ENCODE results near the gene ATP5IF1. TPM values are rescaled to one million over a fixed set of nuclear protein-coding genes. Genes with fewer than 3 reads are reported as not detected.

ATP5IF1 gene
- total and polyA plus RNA-seq, 10 of the 15 experiments (the other 5 are each of a cell fraction or from before 2014, with no cell fraction given): 253 to 1,210 (median 418) TPM

- H3K9ac ChIP-seq (ENCODE audit: control insufficient read depth, insufficient read depth, low read length): no peak overlapping the region
- ChIA-PET POLR2A (interaction anchor here (0.6 to 6.5 kb wide), 5 partner anchors 7 to 403 kb away, joined by 3 to 51 read pairs (median 4); no protein-coding TSS in a partner anchor), RAD21 (ENCODE audit: unreplicated experiment) (interaction anchor here (1.7 kb wide), 1 partner anchor 346 kb away, joined by 6 read pairs; no protein-coding TSS in a partner anchor), SMC1A (ENCODE audit: uncharacterized antibody, unreplicated experiment) (interaction anchor here (0.9 kb wide), 1 partner anchor 10 kb away, joined by 3 read pairs; no protein-coding TSS in a partner anchor), CTCF (interaction anchor here (0.7 to 3.2 kb wide), 3 partner anchors 7 to 359 kb away, joined by 3 to 33 read pairs (median 3); no protein-coding TSS in a partner anchor)
- TF ChIP-seq SMAD1 (IDR thresholded peaks at IDR 0.05; ENCODE audit: low read depth, partially characterized antibody): no peak
- no peak for TF ChIP-seq RBBP5 (conservative IDR thresholded peaks at IDR 0.05)
- TF ChIP-seq SMARCA5 (IDR thresholded peaks at IDR 0.05): no peak
- no peak for TF ChIP-seq REST (IDR thresholded peaks at IDR 0.05; ENCODE audit: low read depth, low read length)
- TF ChIP-seq MYB (IDR thresholded peaks at IDR 0.05; ENCODE audit: borderline replicate concordance, low read depth, low read length): no peak
- no peak for TF ChIP-seq NR2C2 (IDR thresholded peaks at IDR 0.05; ENCODE audit: borderline replicate concordance, control insufficient read depth, insufficient read length, low read depth)
- no peak for TF ChIP-seq BCL3 (IDR thresholded peaks at IDR 0.05; ENCODE audit: borderline replicate concordance, insufficient read depth, low read depth, low read length, poor library complexity, severe bottlenecking)
- no peak for TF ChIP-seq TAF1 (IDR thresholded peaks at IDR 0.05; ENCODE audit: borderline replicate concordance, low read depth, low read length)
- no peak for TF ChIP-seq SMAD5 (IDR thresholded peaks at IDR 0.05; ENCODE audit: low read depth)
- no peak for TF ChIP-seq USF2 (IDR thresholded peaks at IDR 0.05; ENCODE audit: borderline replicate concordance, low read depth, low read length)
- no peak for TF ChIP-seq ZNF24 (IDR thresholded peaks at IDR 0.05)
- TF ChIP-seq PKNOX1 (IDR thresholded peaks at IDR 0.05): no peak
- TF ChIP-seq ZZZ3 (IDR thresholded peaks at IDR 0.05; ENCODE audit: control insufficient read depth, insufficient read length, low read depth): no peak
- TF ChIP-seq RFX5 (IDR thresholded peaks at IDR 0.05; ENCODE audit: low read depth, low read length): no peak
- TF ChIP-seq TBL1XR1 (IDR thresholded peaks at IDR 0.05; ENCODE audit: low read depth, low read length): no peak
- TF ChIP-seq ATF7 (IDR thresholded peaks at IDR 0.05; ENCODE audit: low read depth): no peak
- TF ChIP-seq KDM1A (IDR thresholded peaks at IDR 0.05; ENCODE audit: borderline replicate concordance): no peak
- intact Hi-C loops (cut with micrococcal nuclease; ENCODE audit: unreplicated experiment) (no loop called here), in situ Hi-C loops (cut with MboI) (no loop called here)
- H3K4me2 ChIP-seq (ENCODE audit: control insufficient read depth, insufficient read depth): no peak overlapping the region
- DNase-seq (ENCODE audit: low read depth, low spot score) (no peak), FAIRE-seq (no peak), ATAC-seq (no peak)
- H3K27me3 ChIP-seq (replicated peaks in 1 of 2; ENCODE audit: control insufficient read depth in 2 of 2, insufficient read depth in 2 of 2, low read length in 1 of 2): no peaks in the 10 kb centered on the region
- peaks cover 18% of the 10 kb centered on the region for H3K79me2 ChIP-seq (ENCODE audit: control insufficient read depth, insufficient read depth, low read length)
- no peak overlapping the region for H3K27ac ChIP-seq (ENCODE audit: control insufficient read depth, insufficient read depth)
- no TSS peak for BruUV-seq (replicated peaks)
- no peaks in the 10 kb centered on the region for H3K36me3 ChIP-seq (ENCODE audit: control insufficient read depth in 2 of 2, insufficient read depth in 2 of 2, low read length in 1 of 2)
- H3K9me3 ChIP-seq (replicated peaks; ENCODE audit: control insufficient read depth, insufficient read depth, low read length): no peaks in the 10 kb centered on the region
- no peak overlapping the region for H2AFZ ChIP-seq (ENCODE audit: control insufficient read depth, low read depth, low read length)
- no peak overlapping the region for H3K4me3 ChIP-seq
- 0 out of 2 replicates have a peak, but pooled peaks cover 4% of the 10 kb centered on the region for H4K20me1 ChIP-seq (ENCODE audit: control insufficient read depth, insufficient read depth)
- H3K4me1 ChIP-seq (ENCODE audit: control insufficient read depth, insufficient read depth, low read length): peaks cover 5% of the 10 kb centered on the region
- 36% methylated on average over 3 of the region's 6 CpGs for WGBS (ENCODE audit: insufficient coverage, insufficient replicate concordance, low lambda C conversion rate, missing lambda C conversion rate)
Measured at GRCh38 chr1:28256197-28256827, 20.4 kb downstream of the ATP5IF1 start.
